BLaER1 (cell line): Measurements from ENCODE around the gene CTRL.

Experiments
- H3K27ac ChIP-seq: shearing (Covaris generic); formaldehyde crosslinking; 2 replicates; pipeline ENCODE4 v1.8.1; 2022
- H3K27me3 ChIP-seq: shearing (Covaris generic); formaldehyde crosslinking; 2 replicates; pipeline ENCODE4 v1.8.1; 2022
- H3K36me3 ChIP-seq: shearing (Covaris generic); formaldehyde crosslinking; 2 replicates; pipeline ENCODE4 v1.8.1; 2022
- H3K4me1 ChIP-seq: shearing (Covaris generic); formaldehyde crosslinking; 2 replicates; pipeline ENCODE4 v1.8.1; 2022
- H3K4me2 ChIP-seq: shearing (Covaris generic); formaldehyde crosslinking; 2 replicates; pipeline ENCODE4 v1.8.1; 2022
- H3K4me3 ChIP-seq: shearing (Covaris generic); formaldehyde crosslinking; 2 replicates; pipeline ENCODE4 v1.8.1; 2022
- H3K9ac ChIP-seq: shearing (Covaris generic); formaldehyde crosslinking; 2 replicates; pipeline ENCODE4 v1.8.1; 2022
- H3K9me3 ChIP-seq: shearing (Covaris generic); formaldehyde crosslinking; 2 replicates; pipeline ENCODE4 v1.8.1; 2022
- H4K20me1 ChIP-seq: shearing (Covaris generic); formaldehyde crosslinking; 2 replicates; pipeline ENCODE4 v1.8.1; 2022
- Cebpa-rat ChIP-seq: shearing (Covaris generic); IDR thresholded peaks from 2 replicates; pipeline ENCODE4 v1.8.1; 2022

Gene CTRL

GRCh38 chr16:67927131-67927941, 4.3 kb downstream of the CTRL start:
- Histone ChIP-seq H4K20me1 (peaks cover 82% of the 10 kb centered on the region), H3K4me1 (peaks cover 77% of the 10 kb centered on the region), H3K36me3 (peaks cover 70% of the 10 kb centered on the region), H3K4me2 (peak overlapping the region; percentile 91), H3K4me3 (peak overlapping the region; percentile 47; the same call in 1 of the 2 replicates), H3K27ac (peak overlapping the region; percentile 82), H3K27me3 (no peaks in the 10 kb centered on the region), H3K9me3 (no peaks in the 10 kb centered on the region), H3K9ac (peak overlapping the region; percentile 73)
- no peak for TF ChIP-seq Cebpa-rat

DNA sequence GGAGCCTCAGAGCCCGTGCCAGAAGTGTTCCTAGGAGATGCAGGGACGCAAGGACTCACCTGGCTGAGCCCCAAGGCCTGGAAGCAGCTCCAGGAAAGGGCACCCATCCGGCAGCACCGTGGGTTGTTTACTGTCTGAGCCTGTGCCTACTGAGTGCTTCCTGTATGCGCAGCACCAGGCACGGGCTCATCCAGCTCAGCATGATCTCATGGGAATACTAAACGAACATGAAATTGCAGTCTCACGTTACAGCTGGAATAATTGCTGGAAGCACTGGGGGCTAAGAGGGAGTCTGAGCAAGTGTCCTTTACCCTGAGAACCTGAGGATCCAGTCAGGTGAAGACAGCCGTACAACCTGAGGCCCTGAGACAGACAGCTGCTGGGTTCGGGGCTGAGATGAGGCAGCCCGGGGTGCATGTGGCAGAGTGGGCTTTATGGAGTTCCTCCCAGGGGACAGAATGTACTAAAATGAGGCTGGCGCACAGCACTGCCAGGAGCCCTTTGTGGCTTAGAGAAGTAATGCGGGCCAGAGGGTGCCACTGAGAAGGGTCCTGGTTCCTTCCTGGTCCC, 5.4 kb downstream of the CTRL start:
- H3K27me3 ChIP-seq, result no peaks in the 10 kb centered on the region
- peak overlapping the region; percentile 73 for H3K9ac ChIP-seq
- TF ChIP-seq Cebpa-rat, result no peak
- peak overlapping the region; percentile 82 for H3K27ac ChIP-seq
- peak overlapping the region; percentile 91 for H3K4me2 ChIP-seq
- H3K36me3 ChIP-seq, result peaks cover 64% of the 10 kb centered on the region
- H3K4me1 ChIP-seq, result peaks cover 87% of the 10 kb centered on the region
- peaks cover 83% of the 10 kb centered on the region for H4K20me1 ChIP-seq
- H3K4me3 ChIP-seq, result peak overlapping the region; percentile 47
- H3K9me3 ChIP-seq, result no peaks in the 10 kb centered on the region

- peaks cover 99% of the 10 kb centered on the region for H3K4me1 ChIP-seq
- H3K4me3 ChIP-seq, result no peak overlapping the region
- H3K4me2 ChIP-seq, result peak overlapping the region; percentile 91
- H3K9ac ChIP-seq, result no peak overlapping the region
- peak overlapping the region; percentile 68 for H3K27ac ChIP-seq
- no peaks in the 10 kb centered on the region for H3K9me3 ChIP-seq
- peaks cover 53% of the 10 kb centered on the region for H3K36me3 ChIP-seq
- no peaks in the 10 kb centered on the region for H3K27me3 ChIP-seq
- TF ChIP-seq Cebpa-rat, result no peak
- H4K20me1 ChIP-seq, result peaks cover 97% of the 10 kb centered on the region
Measured at GRCh38 chr16:67924140-67924906, 7.3 kb downstream of the CTRL start.

DNA sequence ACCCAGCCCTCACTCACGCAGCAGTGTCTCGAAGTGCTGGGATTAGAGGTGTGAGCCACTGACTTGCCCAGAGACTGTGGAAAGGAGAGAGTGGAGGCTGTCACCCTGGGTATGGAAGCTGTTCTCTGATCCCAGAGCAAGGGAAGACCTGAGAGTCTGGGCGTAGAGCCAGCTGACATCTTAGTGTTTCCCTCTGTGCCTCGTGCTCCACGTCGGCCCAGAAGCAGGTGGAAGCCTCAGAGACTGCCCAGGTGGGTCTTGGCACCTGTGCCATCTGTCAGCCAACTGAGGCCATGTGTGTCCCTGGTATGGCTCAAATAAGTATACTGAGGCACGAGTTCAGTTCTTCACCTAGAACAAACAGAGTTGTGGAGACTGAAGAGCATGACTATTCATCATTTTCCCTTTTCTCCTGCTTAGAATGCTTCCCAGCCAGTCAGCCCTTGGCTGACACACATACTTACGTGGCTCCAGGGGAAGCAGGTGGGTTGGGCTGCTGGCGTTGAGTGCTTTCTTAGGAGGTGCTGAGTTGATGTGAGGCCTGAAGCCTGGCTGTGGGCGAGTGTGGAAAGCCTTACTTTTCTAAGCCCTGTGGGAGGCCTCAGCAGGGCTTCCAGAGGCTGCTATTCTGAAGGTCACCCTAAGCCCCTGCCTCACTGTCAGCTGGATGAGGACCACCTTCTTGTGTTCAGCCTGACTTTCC, 8.1 kb downstream of the CTRL start:
- Histone ChIP-seq H3K4me1 (peaks cover 97% of the 10 kb centered on the region), H4K20me1 (peaks cover 96% of the 10 kb centered on the region), H3K9ac (no peak overlapping the region), H3K4me3 (no peak overlapping the region), H3K9me3 (no peaks in the 10 kb centered on the region), H3K27ac (peak overlapping the region; percentile 68; the same call in 1 of the 2 replicates), H3K27me3 (no peaks in the 10 kb centered on the region), H3K4me2 (peak overlapping the region; percentile 91; the same call in 1 of the 2 replicates), H3K36me3 (peaks cover 53% of the 10 kb centered on the region)
- TF ChIP-seq Cebpa-rat, result no peak

- H3K27ac ChIP-seq, result peak overlapping the region; percentile 18; the same call in 1 of the 2 replicates
- peaks cover 89% of the 10 kb centered on the region for H3K4me1 ChIP-seq
- no peak for TF ChIP-seq Cebpa-rat
- no peaks in the 10 kb centered on the region for H3K9me3 ChIP-seq
- H3K36me3 ChIP-seq, result peaks cover 52% of the 10 kb centered on the region
- H3K27me3 ChIP-seq, result no peaks in the 10 kb centered on the region
- peak overlapping the region; percentile 56; the same call in 1 of the 2 replicates for H3K4me2 ChIP-seq
- peaks cover 97% of the 10 kb centered on the region for H4K20me1 ChIP-seq
- H3K9ac ChIP-seq, result no peak overlapping the region
- no peak overlapping the region for H3K4me3 ChIP-seq
Measured at GRCh38 chr16:67922740-67923139, 8.9 kb downstream of the CTRL start.

GRCh38 chr16:67922221-67922620, 9.4 kb downstream of the CTRL start:
- peak overlapping the region; percentile 2; the same call in 1 of the 2 replicates for H3K9ac ChIP-seq
- peaks cover 89% of the 10 kb centered on the region for H3K4me1 ChIP-seq
- peak overlapping the region; percentile 18; the same call in 1 of the 2 replicates for H3K27ac ChIP-seq
- no peak for TF ChIP-seq Cebpa-rat
- H4K20me1 ChIP-seq, result peaks cover 97% of the 10 kb centered on the region
- no peak overlapping the region for H3K4me3 ChIP-seq
- H3K36me3 ChIP-seq, result peaks cover 52% of the 10 kb centered on the region
- no peaks in the 10 kb centered on the region for H3K27me3 ChIP-seq
- H3K4me2 ChIP-seq, result peak overlapping the region; percentile 56
- no peaks in the 10 kb centered on the region for H3K9me3 ChIP-seq

GRCh38 chr16:67919622-67920221, 11.9 kb downstream of the CTRL start:
- Histone ChIP-seq H3K4me3 (no peak overlapping the region), H3K27me3 (no peaks in the 10 kb centered on the region), H3K4me1 (peaks cover 66% of the 10 kb centered on the region), H3K36me3 (peaks cover 74% of the 10 kb centered on the region), H3K4me2 (0 out of 2 replicates have a peak overlapping the region, but pooled peaks have one; percentile 14), H3K27ac (peak overlapping the region; percentile 32; the same call in 1 of the 2 replicates), H3K9ac (0 out of 2 replicates have a peak overlapping the region, but pooled peaks have one; percentile 38), H4K20me1 (peaks cover 99% of the 10 kb centered on the region), H3K9me3 (no peaks in the 10 kb centered on the region)
- no peak for TF ChIP-seq Cebpa-rat

DNA sequence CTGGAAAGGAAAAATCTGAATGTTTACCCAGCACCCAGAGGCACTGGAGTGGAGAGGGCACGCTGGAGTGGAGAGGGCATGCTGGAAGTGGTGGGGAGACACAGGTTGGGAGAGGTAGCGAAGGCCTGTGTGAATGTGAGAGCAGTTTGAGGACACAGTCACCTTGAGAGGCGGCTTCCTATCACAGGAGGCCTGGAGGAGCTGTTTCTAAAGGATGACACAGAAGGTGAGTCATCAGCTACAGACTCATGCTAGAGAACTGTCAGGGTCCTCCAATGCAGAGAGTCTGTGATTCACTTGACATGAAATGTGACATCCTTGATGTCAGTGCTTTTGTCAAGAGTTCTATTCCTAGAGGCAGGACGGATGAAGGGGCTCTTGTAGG, 13.8 kb downstream of the CTRL start:
- H3K36me3 ChIP-seq, result peaks cover 74% of the 10 kb centered on the region
- no peak overlapping the region for H3K27ac ChIP-seq
- no peak overlapping the region for H3K4me3 ChIP-seq
- no peak overlapping the region for H3K4me2 ChIP-seq
- H3K9ac ChIP-seq, result peak overlapping the region; percentile 35; the same call in 1 of the 2 replicates
- no peaks in the 10 kb centered on the region for H3K9me3 ChIP-seq
- H3K27me3 ChIP-seq, result no peaks in the 10 kb centered on the region
- H4K20me1 ChIP-seq, result peaks cover 89% of the 10 kb centered on the region
- no peak for TF ChIP-seq Cebpa-rat
- H3K4me1 ChIP-seq, result peaks cover 48% of the 10 kb centered on the region
